Measurements from ENCODE around the gene KCNN1. TPM values are rescaled to one million over a fixed set of nuclear protein-coding genes. Genes with fewer than 3 reads are reported as not detected.
"Not testable (repeated sequence)": the region's sequence is repeated elsewhere in the genome, so short reads cannot be mapped to it uniquely, and the experiment has no call there.

Gene KCNN1
- total and polyA plus RNA-seq, 7 experiments from 2014 or later, result 0.05 TPM; not detected in 6

DNA sequence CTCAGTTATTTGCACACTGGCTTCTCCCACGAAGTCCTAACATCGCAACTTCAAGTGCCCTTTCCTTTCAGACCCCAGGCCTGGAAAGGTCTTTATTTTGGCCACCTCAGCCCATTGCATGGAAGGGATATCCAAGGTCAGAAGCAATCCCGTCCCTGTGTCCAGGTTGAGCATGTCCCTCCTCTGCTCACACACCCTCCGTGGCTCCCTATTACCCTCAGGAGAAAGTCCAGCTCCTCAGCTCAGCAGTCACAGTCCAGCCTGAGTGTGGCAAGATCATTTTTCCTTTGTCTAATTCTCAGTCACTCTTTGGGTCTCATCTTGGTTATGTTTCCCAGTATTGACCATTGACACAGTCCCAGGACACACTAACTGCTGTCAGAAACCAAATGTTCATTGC lies 60.2 kb downstream of the KCNN1 start:
- Histone ChIP-seq H3K4me1 (ENCODE audit: control insufficient read depth in 2 of 2, insufficient read depth in 2 of 2, low read length in 2 of 2) (peaks cover 6 to 36% of the 10 kb centered on the region in 2 donors), H3K9me3 (ENCODE audit: control insufficient read depth in 2 of 3, low read length in 3 of 3) (no peaks in the 10 kb centered on the region), H3K4me3 (ENCODE audit: low read length) (no peak overlapping the region), H3K27me3 (ENCODE audit: control insufficient read depth in 2 of 2, insufficient read depth in 2 of 2, low read length in 2 of 2) (no peaks in the 10 kb centered on the region), H3K36me3 (ENCODE audit: control insufficient read depth in 2 of 3, insufficient read depth in 3 of 3, low read length in 3 of 3) (no peaks in the 10 kb centered on the region), H3K27ac (ENCODE audit: low read depth, low read length) (no peak overlapping the region)
- peak overlapping the region in 1 of 10 donors; percentile 33 for H3K4me3 Mint-ChIP-seq
- intact Hi-C loops (cut with micrococcal nuclease), result no loop called here
- H3K4me1 Mint-ChIP-seq, result peaks cover 28 to 52% (median 49%) of the 10 kb centered on the region in 7 donors
- no peaks in the 10 kb centered on the region for H3K27me3 Mint-ChIP-seq
- POLR2A ChIA-PET, result interaction anchor here (28.2 to 45.2 kb wide), 2 partner anchors 8 to 15 kb away, joined by 961 read pairs; partner anchors contain the start of gene ARRDC2
- CTCF ChIA-PET, result no interaction called here
- H3K9me3 Mint-ChIP-seq, result peaks cover 0 to 3% (median 0%) of the 10 kb centered on the region in 11 donors
- peak overlapping the region in 8 of 9 donors; percentile 6 to 87 (median 66) for H3K27ac Mint-ChIP-seq
- peaks cover 0 to 8% (median 0%) of the 10 kb centered on the region in 5 donors for H3K36me3 Mint-ChIP-seq
- no peak for DNase-seq
- ATAC-seq, result no peak

GRCh38 chr19:18029617-18030338 lies 62.9 kb downstream of the KCNN1 start:
- Mint-ChIP-seq H3K27me3 (no peaks in the 10 kb centered on the region), H3K9me3 (no peaks in the 10 kb centered on the region), H3K4me3 (no peak overlapping the region), H3K36me3 (peaks cover 0 to 6% (median 0%) of the 10 kb centered on the region in 5 donors), H3K4me1 (peaks cover 12 to 37% (median 27%) of the 10 kb centered on the region in 7 donors), H3K27ac (peak overlapping the region in 2 of 9 donors; percentile 20 to 60)
- POLR2A ChIA-PET, result interaction anchor here (0.6 to 45.2 kb wide), 4 partner anchors 10 to 163 kb away, joined by 3 to 961 read pairs (median 483); partner anchors contain the start of gene ARRDC2
- H3K36me3 ChIP-seq (ENCODE audit: control insufficient read depth in 2 of 3, insufficient read depth in 3 of 3, low read length in 3 of 3), result no peaks in the 10 kb centered on the region
- no peak overlapping the region for H3K4me3 ChIP-seq (ENCODE audit: low read length)
- no peak for ATAC-seq
- DNase-seq, result no peak
- H3K27ac ChIP-seq (ENCODE audit: low read depth, low read length), result no peak overlapping the region
- peaks cover 0 to 13% of the 10 kb centered on the region in 2 donors for H3K4me1 ChIP-seq (ENCODE audit: control insufficient read depth in 2 of 2, insufficient read depth in 2 of 2, low read length in 2 of 2)
- CTCF ChIA-PET, result interaction anchor here (0.6 to 2.8 kb wide), 4 partner anchors 11 to 949 kb away, joined by 3 to 13 read pairs (median 4); partner anchors contain the start of gene ARRDC2
- no peaks in the 10 kb centered on the region for H3K9me3 ChIP-seq (ENCODE audit: control insufficient read depth in 2 of 3, low read length in 3 of 3)
- intact Hi-C loops (cut with micrococcal nuclease), result no loop called here
- H3K27me3 ChIP-seq (ENCODE audit: control insufficient read depth in 2 of 2, insufficient read depth in 2 of 2, low read length in 2 of 2), result no peaks in the 10 kb centered on the region

DNA sequence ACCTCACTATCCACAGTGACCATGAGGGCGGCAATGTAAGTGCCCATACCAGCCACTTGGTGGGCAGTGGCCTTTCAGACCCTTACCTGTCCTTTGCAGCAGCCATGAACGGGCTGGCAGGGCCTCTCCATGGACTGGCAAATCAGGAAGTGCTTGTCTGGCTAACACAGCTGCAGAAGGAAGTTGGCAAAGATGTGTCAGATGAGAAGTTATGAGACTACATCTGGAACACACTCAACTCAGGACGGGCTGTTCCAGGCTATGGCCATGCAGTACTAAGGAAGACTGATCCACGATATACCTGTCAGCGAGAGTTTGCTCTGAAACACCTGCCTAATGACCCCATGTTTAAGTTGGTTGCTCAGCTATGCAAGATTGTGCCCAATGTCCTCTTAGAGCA lies 64.5 kb downstream of the KCNN1 start:
- intact Hi-C loops (cut with micrococcal nuclease); H3K36me3 Mint-ChIP-seq; H3K36me3 ChIP-seq (ENCODE audit: control insufficient read depth in 2 of 3, insufficient read depth in 3 of 3, low read length in 3 of 3); H3K9me3 Mint-ChIP-seq; H3K27me3 Mint-ChIP-seq; DNase-seq; H3K4me3 ChIP-seq (ENCODE audit: low read length); H3K9me3 ChIP-seq (ENCODE audit: control insufficient read depth in 2 of 3, low read length in 3 of 3); H3K27ac ChIP-seq (ENCODE audit: low read depth, low read length); H3K27me3 ChIP-seq (ENCODE audit: control insufficient read depth in 2 of 2, insufficient read depth in 2 of 2, low read length in 2 of 2): not testable (repeated sequence)
- ATAC-seq, result peak; percentile 68
- peaks cover 0 to 12% of the 10 kb centered on the region in 2 donors for H3K4me1 ChIP-seq (ENCODE audit: control insufficient read depth in 2 of 2, insufficient read depth in 2 of 2, low read length in 2 of 2)
- CTCF ChIA-PET, result interaction anchor here (1.3 to 2.8 kb wide), 3 partner anchors 14 to 99 kb away, joined by 3 to 13 read pairs (median 4); partner anchors contain the start of genes ARRDC2 and CCDC124
- Mint-ChIP-seq H3K4me3 (peak overlapping the region in 1 of 10 donors; percentile 3), H3K4me1 (peaks cover 4 to 31% (median 22%) of the 10 kb centered on the region in 7 donors), H3K27ac (peak overlapping the region in 6 of 9 donors; percentile 6 to 81 (median 56))
- POLR2A ChIA-PET, result interaction anchor here (1.0 to 45.2 kb wide), 3 partner anchors 10 to 40 kb away, joined by 3 to 961 read pairs (median 961); partner anchors contain the start of gene ARRDC2

- ChIA-PET CTCF (interaction anchor here (0.6 to 1.4 kb wide), 3 partner anchors 13 to 99 kb away, joined by 3 to 4 read pairs (median 3); partner anchors contain the start of gene CCDC124), POLR2A (interaction anchor here (0.7 to 45.2 kb wide), 4 partner anchors 10 to 280 kb away, joined by 3 to 961 read pairs (median 484); partner anchors contain the start of gene ARRDC2)
- H3K4me3 Mint-ChIP-seq; H3K9me3 ChIP-seq (ENCODE audit: control insufficient read depth in 2 of 3, low read length in 3 of 3); H3K27me3 ChIP-seq (ENCODE audit: control insufficient read depth in 2 of 2, insufficient read depth in 2 of 2, low read length in 2 of 2); H3K4me3 ChIP-seq (ENCODE audit: low read length); ATAC-seq; H3K27ac Mint-ChIP-seq; H3K27ac ChIP-seq (ENCODE audit: low read depth, low read length); H3K36me3 ChIP-seq (ENCODE audit: control insufficient read depth in 2 of 3, insufficient read depth in 3 of 3, low read length in 3 of 3); H3K9me3 Mint-ChIP-seq; H3K27me3 Mint-ChIP-seq; DNase-seq; intact Hi-C loops (cut with micrococcal nuclease); H3K36me3 Mint-ChIP-seq: not testable (repeated sequence)
- peaks cover 4 to 31% (median 20%) of the 10 kb centered on the region in 7 donors for H3K4me1 Mint-ChIP-seq
- H3K4me1 ChIP-seq (ENCODE audit: control insufficient read depth in 2 of 2, insufficient read depth in 2 of 2, low read length in 2 of 2), result peaks cover 0 to 12% of the 10 kb centered on the region in 2 donors
These were observed 65.2 kb downstream of the KCNN1 start for GRCh38 chr19:18032102-18032501.

DNA sequence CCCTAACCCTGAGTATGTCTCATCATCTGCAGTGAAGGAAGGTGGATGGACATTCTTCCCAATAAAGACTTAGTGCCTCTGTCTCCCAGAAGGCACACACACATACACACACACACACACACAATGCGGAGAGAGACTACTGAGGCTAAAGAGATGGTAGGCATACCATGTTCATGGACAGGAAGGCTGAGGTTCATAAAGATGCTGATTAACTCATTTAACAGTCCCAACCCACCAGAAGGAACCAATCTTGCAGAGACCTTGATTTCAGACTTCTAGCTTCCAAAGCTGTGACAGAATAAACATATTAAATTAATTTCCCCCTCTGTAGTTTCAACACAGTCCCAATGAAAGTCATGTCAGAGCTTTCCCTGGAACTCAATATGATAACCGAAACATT lies 74.1 kb downstream of the KCNN1 start:
- peaks cover 11 to 31% of the 10 kb centered on the region in 2 donors for H3K4me1 ChIP-seq (ENCODE audit: control insufficient read depth in 2 of 2, insufficient read depth in 2 of 2, low read length in 2 of 2)
- POLR2A ChIA-PET, result interaction anchor here (1.0 to 45.2 kb wide), 2 partner anchors 21 to 39 kb away, joined by 3 to 961 read pairs; partner anchors contain the start of gene ARRDC2
- intact Hi-C loops (cut with micrococcal nuclease), result no loop called here
- H3K4me1 Mint-ChIP-seq, result peaks cover 28 to 47% (median 43%) of the 10 kb centered on the region in 7 donors
- peaks cover 0 to 5% (median 0%) of the 10 kb centered on the region in 11 donors for H3K9me3 Mint-ChIP-seq
- peak overlapping the region in 1 of 10 donors; percentile 23 for H3K4me3 Mint-ChIP-seq
- peaks cover 0 to 10% (median 0%) of the 10 kb centered on the region in 5 donors for H3K27me3 Mint-ChIP-seq
- CTCF ChIA-PET, result interaction anchor here (0.7 to 1.1 kb wide), 3 partner anchors 12 to 46 kb away, joined by 3 to 6 read pairs (median 5); no protein-coding TSS in a partner anchor
- ATAC-seq, result no peak
- H3K36me3 Mint-ChIP-seq, result peaks cover 0 to 27% (median 0%) of the 10 kb centered on the region in 5 donors
- H3K27me3 ChIP-seq (ENCODE audit: control insufficient read depth in 2 of 2, insufficient read depth in 2 of 2, low read length in 2 of 2), result no peaks in the 10 kb centered on the region
- DNase-seq, result no peak
- H3K27ac Mint-ChIP-seq, result peak overlapping the region in 4 of 9 donors; percentile 38 to 76 (median 42)
- H3K4me3 ChIP-seq (ENCODE audit: low read length), result no peak overlapping the region
- H3K36me3 ChIP-seq (ENCODE audit: control insufficient read depth in 2 of 3, insufficient read depth in 3 of 3, low read length in 3 of 3), result no peaks in the 10 kb centered on the region
- H3K9me3 ChIP-seq (ENCODE audit: control insufficient read depth in 2 of 3, low read length in 3 of 3), result no peaks in the 10 kb centered on the region
- no peak overlapping the region for H3K27ac ChIP-seq (ENCODE audit: low read depth, low read length)

- Histone ChIP-seq H3K4me1 (ENCODE audit: control insufficient read depth in 2 of 2, insufficient read depth in 2 of 2, low read length in 2 of 2) (peaks cover 12 to 31% of the 10 kb centered on the region in 2 donors), H3K4me3 (ENCODE audit: low read length) (no peak overlapping the region), H3K27ac (ENCODE audit: low read depth, low read length) (peak overlapping the region; percentile 76), H3K9me3 (ENCODE audit: control insufficient read depth in 2 of 3, low read length in 3 of 3) (no peaks in the 10 kb centered on the region), H3K36me3 (ENCODE audit: control insufficient read depth in 2 of 3, insufficient read depth in 3 of 3, low read length in 3 of 3) (no peaks in the 10 kb centered on the region), H3K27me3 (ENCODE audit: control insufficient read depth in 2 of 2, insufficient read depth in 2 of 2, low read length in 2 of 2) (no peaks in the 10 kb centered on the region)
- peak overlapping the region; percentile 81 to 98 (median 95) for H3K27ac Mint-ChIP-seq
- H3K4me3 Mint-ChIP-seq, result peak overlapping the region; percentile 35 to 90 (median 81)
- H3K27me3 Mint-ChIP-seq, result peaks cover 0 to 10% (median 0%) of the 10 kb centered on the region in 5 donors
- peaks cover 0 to 5% (median 0%) of the 10 kb centered on the region in 11 donors for H3K9me3 Mint-ChIP-seq
- CTCF ChIA-PET, result interaction anchor here (2.4 to 3.2 kb wide), 2 partner anchors 19 to 37 kb away, joined by 10 to 13 read pairs; no protein-coding TSS in a partner anchor
- peaks cover 0 to 33% (median 0%) of the 10 kb centered on the region in 5 donors for H3K36me3 Mint-ChIP-seq
- no peak for ATAC-seq
- POLR2A ChIA-PET, result interaction anchor here (0.7 to 45.2 kb wide), 4 partner anchors 9 to 66 kb away, joined by 3 to 961 read pairs (median 6); partner anchors contain the start of gene ARRDC2
- no peak for DNase-seq
- intact Hi-C loops (cut with micrococcal nuclease), result loop anchor here in 1 of 2 donors (2.0 kb wide), 1 partner anchor 43 kb away; the partner anchor contains the start of gene IL12RB1
- peaks cover 34 to 59% (median 52%) of the 10 kb centered on the region in 7 donors for H3K4me1 Mint-ChIP-seq
These were observed 76.8 kb downstream of the KCNN1 start for GRCh38 chr19:18043676-18044075.
